ENCODE data around the gene CLDN20.
"Not testable (repeated sequence)": the region's sequence is repeated elsewhere in the genome, so short reads cannot be mapped to it uniquely, and the experiment has no call there.

CLDN20 gene

DNA sequence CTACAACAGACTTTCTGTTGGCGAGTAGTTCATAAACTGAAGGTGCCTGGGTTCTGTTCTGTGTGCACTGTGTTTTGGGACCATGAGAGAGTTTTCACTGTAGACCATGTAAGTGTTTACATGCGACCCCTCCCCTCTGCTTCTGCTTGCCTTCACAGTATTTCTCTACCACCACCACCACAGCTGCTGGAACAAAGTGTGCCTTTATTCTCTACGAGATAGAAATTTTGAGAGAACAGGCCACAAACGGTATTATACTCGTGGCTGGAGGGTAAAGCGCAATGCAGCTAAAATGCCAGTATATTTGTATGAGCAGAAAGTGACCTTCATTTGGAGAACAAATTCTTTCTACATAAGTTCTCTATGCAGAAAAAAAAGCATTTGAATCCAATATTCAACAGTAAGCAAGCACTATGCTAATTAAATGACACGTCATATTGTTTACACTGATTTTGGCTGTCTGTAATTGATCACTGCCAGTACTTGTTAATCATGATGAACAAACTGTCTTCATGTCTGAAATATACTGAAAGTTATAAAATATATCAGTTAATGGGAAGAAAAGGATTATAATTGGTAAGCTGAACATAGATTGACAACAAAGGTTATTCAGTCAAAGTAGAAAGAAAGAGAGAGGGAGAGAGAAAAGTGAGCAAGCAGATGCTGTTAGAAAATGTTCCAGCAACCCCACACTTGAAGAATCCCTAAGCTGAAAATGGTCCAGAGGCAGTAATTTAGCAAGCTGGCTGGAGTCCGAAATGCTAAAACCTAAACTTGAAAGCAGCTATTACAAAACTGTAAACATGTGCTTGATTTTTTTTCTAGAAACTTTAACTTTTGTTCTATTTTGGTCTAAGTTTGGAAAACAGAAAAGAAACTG, 8.8 kb downstream of the CLDN20 start:
- no peak for DNase-seq

DNA sequence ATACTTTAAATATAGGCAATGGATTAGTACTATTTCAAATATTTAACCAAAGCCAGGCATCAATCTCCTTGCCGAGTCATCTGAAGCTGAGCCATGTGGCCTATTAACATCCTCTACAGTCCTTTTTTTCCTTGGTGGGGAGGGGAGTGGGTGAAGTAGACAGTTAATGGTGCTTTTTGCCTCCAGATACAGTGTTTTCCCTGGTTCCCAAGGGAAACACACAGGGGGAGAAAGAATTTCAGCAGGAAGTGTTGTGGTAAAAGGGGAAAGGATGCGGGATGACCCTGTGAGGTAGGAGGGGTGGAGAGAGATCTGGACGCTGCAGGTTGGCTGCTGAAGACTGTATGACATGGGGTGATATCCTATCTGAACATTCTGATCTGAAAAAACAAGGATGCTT, 9.6 kb downstream of the CLDN20 start:
- DNase-seq = no peak

DNA sequence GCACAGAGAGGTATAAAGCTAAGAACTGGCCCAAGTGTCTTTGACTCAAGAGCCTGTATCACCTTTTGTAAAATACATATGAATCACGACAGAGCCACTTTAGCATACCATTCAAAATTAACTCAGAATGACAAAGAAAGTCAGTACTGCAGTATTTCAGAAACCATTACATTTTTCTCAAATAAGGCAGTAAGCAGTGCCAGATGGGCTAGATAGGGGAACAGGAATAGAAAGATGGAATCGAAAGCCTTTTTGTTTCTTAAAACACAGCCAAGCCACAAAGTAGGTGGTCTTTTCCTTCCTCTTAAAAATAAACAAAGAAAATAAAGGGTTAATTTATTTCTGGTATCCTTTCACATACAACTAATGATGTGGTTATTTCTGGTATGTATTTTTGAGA, 10.3 kb downstream of the CLDN20 start:
- no peak for DNase-seq

DNA sequence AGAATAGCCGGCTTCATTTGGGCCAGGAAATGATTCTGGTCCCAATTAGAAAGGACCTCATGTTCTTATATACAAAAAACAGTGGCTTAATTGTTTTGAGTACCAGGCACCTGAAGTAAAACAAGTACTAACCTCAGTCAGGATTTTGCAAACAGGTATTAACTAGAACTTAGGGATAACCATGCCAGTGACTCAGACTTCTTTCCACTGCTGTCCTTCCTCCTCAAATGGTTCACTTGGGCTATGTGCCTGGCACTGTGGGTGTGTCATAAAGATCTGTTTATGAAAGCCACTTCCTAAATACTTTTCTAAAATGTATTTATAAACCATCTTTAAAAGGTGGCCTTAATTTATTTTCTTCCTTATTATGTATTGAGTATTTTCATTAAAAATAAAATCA, 10.7 kb downstream of the CLDN20 start:
- no peak for DNase-seq

DNA sequence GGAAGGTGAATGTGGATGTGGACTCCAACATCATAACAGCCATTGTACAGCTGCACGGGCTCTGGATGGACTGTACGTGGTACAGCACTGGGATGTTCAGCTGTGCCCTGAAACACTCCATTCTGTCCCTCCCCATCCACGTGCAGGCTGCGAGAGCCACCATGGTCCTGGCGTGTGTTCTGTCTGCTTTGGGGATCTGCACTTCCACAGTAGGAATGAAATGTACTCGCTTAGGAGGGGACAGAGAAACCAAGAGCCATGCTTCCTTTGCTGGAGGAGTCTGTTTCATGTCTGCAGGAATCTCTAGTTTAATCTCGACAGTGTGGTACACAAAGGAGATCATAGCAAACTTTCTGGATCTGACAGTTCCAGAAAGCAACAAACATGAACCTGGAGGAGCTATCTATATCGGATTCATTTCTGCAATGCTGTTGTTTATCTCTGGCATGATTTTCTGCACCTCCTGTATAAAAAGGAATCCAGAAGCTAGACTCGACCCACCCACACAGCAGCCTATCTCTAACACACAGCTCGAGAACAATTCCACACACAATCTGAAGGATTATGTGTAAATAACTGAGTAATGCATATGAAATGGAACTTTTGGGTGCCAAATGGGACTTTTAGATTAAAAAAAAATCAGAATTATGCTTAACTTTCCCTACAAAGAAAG, 12.1 kb downstream of the CLDN20 start:
- no peak for DNase-seq

DNA sequence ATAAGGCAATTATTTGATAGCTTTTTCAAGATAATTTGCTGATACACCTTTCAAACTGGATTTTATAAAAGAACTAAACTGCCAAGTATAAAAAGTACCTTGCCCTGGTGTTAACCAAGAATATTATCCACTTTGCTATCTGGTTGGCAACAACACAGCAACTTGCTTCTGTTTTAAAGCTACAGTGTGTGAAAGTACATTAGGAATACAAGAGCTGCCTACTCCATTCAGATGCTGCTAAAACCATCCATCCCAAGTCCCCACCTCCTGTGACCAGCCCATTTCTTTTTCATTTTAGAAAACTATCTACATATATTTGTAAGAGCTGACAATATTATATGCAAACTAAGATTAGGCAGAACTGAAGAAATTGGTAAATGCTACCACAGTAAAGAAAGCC, 12.8 kb downstream of the CLDN20 start:
- DNase-seq = no peak

DNA sequence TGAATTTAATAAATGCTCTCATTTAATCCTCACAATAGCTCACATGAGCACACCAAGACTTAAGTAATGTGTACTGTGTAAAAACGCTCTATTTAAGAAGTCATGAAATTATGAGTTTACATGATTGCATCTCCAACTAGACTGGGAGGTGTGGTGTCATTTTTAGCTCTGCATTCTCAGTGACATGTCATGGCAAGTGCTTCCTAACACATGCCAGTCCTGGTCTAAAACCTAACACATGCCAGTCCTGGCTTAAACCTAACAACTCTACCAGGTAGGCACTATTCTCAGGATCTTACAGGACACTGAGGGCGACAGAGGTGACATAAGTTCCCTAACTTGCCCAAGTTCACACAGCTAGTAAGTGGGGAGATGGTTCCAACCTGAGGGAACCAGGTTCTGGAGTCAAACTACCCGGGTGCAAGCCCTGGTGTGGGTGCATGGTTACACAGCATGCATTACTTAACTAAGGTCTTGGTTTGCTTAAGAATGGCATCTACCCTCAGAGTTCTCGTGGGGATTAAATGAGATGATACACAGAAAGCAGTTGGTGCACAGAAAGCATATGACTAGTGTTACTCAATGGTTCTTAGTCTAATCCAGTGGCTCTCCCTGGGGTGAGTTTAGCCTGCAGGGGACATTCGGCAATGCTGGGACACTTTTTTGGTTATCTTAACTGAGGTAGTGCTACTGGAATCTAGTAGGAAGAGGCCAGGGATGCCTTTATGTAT, 14.7 kb downstream of the CLDN20 start:
- DNase-seq = no peak

DNA sequence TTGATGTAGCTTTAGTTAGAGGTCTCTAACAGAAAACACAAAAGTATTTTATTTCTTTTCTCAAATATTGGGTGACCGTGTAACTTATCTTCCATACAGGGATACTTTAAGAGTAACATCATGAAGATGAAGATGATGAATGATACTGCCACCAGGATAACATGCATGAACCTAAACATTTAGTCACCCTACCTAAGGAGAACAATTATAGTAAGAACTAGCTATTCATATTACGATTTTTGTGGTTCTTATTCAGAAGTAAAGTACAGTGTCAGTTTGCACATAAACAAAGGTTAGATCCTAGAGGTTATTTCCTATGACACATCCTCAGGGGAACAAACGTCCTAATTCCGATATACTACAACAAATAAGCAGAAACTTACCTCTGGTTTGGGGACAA, 21.0 kb downstream of the CLDN20 start:
- no peak for DNase-seq

DNA sequence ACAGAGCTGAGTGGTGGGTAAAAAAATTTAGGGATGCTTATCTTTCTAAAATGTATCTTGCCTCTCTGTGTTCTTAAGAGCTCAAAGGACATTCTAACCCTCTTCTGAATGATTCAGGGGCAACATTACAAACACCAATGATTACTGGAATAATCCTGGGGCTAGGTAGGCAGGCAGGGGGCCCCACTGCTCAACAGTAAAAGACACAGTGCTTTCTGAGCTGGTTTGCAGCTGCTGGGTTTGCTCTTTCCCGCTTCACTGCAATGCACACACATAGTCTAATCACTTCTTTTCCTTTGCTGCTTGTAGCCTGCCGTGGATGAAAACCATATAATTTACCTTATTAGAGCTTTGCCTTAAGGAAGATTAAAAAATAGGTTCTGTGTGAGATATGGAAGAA, 23.9 kb downstream of the CLDN20 start:
- no peak for DNase-seq

DNA sequence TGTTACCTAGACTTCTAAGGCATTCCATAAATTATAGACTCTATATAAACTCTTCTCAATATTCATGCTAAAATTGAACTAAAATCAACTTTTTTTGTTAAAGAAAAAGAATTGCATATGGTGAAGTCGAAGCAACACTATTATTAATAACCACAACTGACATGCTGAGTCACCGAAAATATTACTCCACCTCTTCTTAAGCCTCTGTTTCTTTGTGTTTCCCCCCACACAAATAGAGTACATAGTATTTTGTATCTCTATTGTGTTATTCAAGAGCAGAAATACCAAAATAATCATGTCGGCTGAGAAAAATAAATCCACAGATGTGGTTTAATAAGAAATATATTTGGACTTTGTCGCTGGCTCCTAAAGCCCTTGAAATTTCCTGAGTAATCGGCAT, 26.7 kb downstream of the CLDN20 start:
- no peak for DNase-seq

DNA sequence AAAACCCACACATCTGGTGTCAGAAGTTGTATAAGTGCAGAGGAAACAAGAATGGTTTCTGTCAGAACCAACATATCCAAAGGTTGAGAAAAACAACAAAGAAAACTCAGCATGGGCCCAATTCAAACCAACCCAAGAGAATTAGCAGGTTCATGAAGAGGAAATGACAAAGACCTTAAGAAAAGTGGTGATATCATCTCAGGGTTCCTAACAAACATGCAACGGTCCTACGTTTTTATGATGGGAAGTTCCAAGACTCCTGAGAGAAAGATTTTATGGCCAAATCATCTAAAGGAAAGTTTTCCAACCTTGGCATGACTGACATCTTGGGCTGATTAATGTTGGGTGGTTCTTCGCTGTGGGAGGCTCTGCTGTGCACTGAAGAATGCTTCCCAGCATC, 27.5 kb downstream of the CLDN20 start:
- DNase-seq = no peak

DNA sequence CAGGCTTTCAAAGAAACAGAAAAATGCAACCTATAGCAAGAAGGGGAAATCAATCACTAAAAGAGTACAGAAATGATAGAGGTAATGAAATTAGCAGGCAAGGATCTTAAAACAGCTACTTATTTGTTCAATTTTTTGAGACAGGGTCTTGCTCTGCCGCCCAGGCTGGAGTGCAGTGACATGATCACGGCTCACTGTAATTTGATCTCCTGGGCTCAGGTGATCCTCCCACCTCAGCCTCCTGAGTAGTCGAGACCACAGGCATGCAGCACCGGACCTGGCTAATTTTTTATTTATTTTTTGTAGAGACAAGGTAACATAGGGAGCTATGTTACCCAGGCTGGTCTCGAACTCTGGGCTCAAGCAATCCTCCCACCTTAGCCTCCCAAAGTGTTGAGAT, 28.9 kb downstream of the CLDN20 start:
- no peak for DNase-seq

DNA sequence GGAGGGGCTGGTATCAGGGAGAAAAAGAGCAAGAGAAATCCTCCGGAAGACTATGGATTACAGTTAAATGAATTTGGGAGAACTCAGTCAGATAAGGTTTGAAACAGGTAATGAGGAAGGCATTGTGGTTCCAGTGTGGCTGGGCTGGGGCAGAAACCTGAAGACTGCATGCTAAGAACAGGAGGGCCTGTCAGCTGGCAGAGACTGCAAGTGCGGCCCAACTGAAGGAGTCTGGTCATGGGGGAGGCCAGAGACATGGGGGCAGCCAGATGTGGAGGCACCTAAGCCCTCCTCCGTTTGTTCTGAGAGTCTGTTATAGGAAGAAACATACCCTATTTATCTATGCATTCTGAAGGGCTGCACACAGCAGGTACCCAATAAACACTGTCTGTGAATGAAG, 33.9 kb downstream of the CLDN20 start:
- DNase-seq = no peak

DNA sequence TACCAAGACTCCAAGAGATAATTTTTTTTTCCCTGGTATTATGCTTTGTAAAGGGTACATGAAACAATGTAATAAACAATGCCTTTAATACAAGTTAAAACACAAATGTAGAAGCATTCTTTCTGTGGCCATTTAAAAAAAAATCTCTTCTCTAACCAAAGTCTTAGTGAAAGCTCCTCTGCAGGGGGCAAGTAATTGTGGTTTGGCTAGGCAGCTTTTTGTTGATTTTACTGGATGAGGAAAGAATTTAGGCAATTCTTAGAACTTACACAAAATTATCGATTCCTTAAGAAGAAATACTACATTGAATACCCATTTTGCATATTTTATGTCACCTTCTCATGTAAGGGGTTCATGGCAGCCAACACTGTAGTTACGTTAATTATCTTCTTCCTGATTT, 38.1 kb downstream of the CLDN20 start:
- DNase-seq = no peak

DNA sequence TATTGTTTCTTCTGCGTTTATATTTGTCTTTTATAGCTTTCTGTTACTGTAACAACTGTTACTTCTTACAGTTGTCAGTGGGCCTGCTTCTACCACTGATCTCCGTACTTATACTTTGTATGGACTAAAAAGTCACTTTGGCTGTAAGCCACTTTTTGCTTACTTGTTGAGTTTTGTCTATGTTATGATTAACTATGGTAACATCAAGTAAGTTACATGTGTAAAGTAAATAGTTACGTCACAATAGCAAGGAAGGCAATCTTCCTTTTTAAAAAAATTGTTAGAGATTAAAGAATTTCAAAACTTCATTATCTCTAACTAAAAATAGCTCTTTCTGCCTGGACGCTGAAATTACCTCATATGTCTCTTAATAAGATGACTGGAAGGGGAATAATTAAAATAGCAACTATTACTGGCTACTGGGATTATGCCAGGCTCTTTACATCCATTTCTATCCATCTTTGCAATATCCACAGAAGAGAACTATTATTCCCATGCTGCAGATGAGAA, 39.6 kb downstream of the CLDN20 start:
- DNase-seq = no peak

DNA sequence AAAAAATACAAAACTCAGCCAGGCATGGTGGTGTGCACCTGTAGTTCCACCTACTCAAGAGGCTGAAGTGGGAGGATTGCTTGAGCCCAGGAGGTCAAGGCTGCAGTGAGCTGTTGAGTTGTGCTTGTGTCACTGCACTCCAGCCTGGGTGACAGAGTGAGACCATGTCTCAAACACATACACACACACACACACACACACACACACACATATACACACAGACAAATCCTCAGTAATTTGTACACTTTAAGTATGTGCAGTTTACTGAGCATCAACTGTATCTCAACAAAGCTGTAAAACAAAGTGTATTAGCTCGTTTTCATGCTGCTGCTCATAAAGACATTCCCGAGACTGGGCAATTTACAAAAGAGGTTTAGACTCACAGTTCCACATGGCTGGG, 43.1 kb downstream of the CLDN20 start:
- DNase-seq = no peak

DNA sequence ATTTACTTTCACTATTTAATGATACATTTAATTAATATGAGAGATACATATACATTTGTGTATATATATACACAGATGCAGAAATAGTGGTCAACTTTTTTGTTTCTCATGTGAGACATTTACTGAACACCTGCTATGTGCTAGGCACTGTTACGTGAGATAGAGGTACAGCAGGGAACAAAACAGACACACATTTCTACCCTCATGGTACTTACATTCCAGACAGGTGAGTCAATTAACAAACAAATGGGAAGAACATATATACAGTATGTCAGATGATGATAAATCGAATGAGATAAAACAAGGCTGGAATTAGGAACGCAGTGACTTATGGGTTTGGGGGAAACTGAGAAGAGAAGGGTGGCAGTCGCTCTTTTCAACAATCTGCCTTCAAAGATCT, 45.3 kb downstream of the CLDN20 start:
- no peak for DNase-seq

DNA sequence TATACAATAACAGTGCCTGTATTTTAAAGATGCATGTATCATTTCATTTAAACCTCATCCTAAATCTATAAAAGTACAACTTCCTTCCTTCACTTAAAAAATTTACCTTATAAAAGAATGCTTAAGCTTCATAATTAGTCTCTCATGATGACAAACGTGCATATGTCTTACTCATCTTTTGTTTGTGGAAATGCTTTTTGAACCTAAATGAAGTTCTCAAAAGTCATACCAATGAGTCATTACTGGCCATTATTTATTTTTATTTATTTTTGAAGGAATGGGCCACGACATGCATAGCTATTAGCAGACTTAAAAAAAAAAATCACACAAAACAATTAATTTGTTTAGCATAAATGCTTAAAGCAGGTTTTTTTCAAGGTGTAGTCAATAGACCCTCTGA, 46.8 kb downstream of the CLDN20 start:
- no peak for DNase-seq

DNA sequence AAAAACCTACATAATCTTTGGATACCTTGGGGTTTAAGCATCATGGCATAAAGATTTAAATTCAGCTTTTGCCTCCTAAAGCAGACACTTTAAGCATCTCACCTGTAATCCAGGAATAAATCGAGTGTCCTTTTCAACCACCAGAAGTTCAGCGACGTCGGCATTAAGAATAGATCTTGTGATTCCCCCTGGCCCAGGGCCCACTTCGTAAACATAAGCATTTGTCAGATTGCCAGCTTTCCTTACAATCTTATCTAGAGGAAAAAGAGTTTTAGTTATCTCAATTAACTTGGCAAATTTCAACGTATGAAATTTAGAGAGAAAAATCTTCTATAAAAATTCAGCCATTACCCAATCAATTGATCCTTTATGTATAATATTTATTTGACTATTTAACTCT, 47.3 kb downstream of the CLDN20 start:
- DNase-seq = no peak

DNA sequence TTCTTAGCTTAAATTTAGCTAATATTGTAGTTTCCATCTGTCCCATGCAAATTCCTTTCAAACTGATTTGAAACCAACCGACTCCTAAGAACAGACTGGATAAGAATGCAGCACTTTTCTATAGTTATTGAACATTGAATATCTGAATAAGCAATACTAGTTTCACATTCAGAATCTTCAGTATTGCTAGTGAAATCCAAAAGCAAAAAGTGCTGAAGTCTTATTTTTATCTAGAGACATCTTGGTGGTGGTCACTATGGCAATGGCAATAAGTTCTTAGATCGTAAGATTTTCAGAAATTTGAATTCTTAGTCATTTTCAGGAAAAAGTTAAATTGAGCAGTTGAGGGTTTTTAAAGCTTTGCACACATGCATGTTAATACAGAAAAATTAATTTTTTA, 47.8 kb downstream of the CLDN20 start:
- DNase-seq = no peak

DNA sequence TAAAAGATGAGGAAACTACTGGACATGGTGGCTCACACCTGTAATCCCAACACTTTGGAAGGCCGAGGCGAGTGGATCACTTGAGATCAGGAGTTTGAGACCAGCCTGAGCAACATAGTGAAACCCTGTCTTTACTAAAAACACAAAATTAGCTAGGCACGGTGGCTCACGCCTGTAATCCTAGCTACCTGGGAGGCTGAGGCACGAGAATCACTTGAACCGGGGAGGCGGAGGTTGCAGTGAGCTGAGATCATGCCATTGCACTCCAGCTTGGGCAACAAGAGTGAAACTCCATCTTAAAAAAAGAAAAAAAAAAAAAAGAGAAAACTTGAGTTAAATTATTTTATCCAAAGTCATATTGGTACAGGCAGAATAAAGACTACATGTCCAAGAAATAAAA, 49.1 kb downstream of the CLDN20 start:
- not testable (repeated sequence) for DNase-seq

DNA sequence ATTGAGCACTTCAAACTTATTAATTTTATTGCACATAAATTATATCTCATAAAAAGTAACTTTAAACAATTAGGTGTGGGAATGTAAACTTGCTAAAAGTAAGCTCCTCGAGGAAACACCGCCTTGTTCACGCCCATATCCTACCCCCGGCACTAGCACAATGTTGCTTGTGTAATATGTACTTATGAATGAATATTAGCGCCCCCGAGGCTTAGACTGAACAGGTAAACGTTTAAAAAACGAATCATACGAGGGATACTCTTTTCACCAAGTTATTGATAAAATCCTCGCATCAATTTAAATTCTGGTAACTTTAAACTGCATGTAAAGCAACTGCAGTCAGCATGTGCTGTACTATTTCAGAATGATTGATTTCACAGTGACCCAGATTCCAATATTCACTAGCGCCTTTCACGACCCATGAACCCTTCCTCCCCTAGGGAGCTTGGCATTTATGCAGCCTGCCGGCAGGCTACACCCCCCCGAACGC, 49.8 kb downstream of the CLDN20 start:
- peak; percentile 61 for DNase-seq

DNA sequence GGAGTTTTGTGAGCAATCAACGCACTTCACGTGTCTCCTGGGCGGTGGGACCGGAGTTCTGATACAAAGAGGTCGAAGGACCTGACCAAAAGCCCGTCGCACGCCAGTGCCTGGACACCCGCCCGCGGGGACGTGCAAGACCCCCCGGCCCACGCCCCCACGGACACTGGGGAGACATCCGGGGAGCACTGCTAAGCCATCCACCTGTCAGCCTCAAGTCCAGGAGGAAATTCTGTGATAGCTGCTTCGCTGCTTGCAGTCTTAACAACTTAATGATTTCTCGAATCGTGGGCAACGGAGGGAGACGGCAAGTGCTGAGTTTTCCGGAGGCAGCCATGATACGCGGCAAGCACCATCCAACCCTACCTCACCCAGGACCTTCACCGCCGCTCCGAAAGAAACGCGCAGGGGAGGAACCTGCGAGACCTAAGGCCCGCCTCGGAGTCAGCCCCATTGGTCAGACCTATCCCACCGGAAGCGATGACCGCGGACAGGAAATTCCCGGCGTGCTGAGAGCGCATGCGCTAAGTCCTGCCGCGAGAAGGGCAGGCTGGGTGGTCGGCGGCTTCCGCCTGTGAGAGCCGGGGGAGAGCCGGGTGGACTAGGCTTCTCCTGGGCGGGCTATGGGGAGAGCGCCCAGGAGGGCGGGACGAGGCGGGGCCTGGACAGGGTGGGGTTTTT, 50.4 kb downstream of the CLDN20 start, which contains the start of gene TFB1M:
Gene TFB1M (minus strand): TSS at position 393 of the 681 bp plus-strand sequence. CDS start 56 bp downstream, at position 337.
- DNase-seq = peak; percentile 97
